Measurements from ENCODE around the gene ANGPTL2. TPM values are rescaled to one million over a fixed set of nuclear protein-coding genes. Genes with fewer than 3 reads are reported as not detected.

Gene ANGPTL2
- total and polyA plus RNA-seq, 9 of the 15 experiments (the other 6 are each of a cell fraction or from before 2014, with no cell fraction given) = not detected

- BruUV-seq (replicated peaks) = no TSS peak
- intact Hi-C loops (cut with micrococcal nuclease) = no loop called here
- Histone ChIP-seq H3K4me3 (no peak overlapping the region), H3K4me2 (ENCODE audit: insufficient read depth, low read length) (no peak overlapping the region), H3K9me3 (replicated peaks; ENCODE audit: control insufficient read depth, insufficient read depth, low read depth, low read length) (no peaks in the 10 kb centered on the region), H3K36me3 (ENCODE audit: control insufficient read depth, insufficient read depth, low read length) (no peaks in the 10 kb centered on the region), H3K4me1 (replicated peaks in 1 of 2; ENCODE audit: control insufficient read depth in 2 of 2, insufficient read depth in 2 of 2, low read length in 2 of 2) (no peaks in the 10 kb centered on the region; a peak in 1 of 5 replicates), H3K9ac (ENCODE audit: insufficient read depth in 1 of 2, low read depth in 2 of 2, low read length in 2 of 2) (no peak overlapping the region), H3K27me3 (ENCODE audit: control insufficient read depth in 2 of 2, insufficient read depth in 2 of 2, low read length in 2 of 2) (peaks cover 10 to 47% of the 10 kb centered on the region in 2 experiments), H3K27ac (ENCODE audit: extremely low read depth, low read depth, low read length) (no peak overlapping the region), H3K79me2 (ENCODE audit: control insufficient read depth, insufficient read depth, low read length) (no peaks in the 10 kb centered on the region), H2AFZ (ENCODE audit: low read depth, low read length) (no peak overlapping the region), H3K9me1 (ENCODE audit: control insufficient read depth, insufficient read depth, low read length) (no peaks in the 10 kb centered on the region), H4K20me1 (replicated peaks; ENCODE audit: control insufficient read depth, insufficient read depth, low read length) (0 out of 2 replicates have a peak, but pooled peaks cover 2% of the 10 kb centered on the region)
- CTCF ChIA-PET (ENCODE audit: low intra/inter-chr PET ratio) = no interaction called here
- in situ Hi-C loops (cut with MboI) = no loop called here
- FAIRE-seq (no peak), ATAC-seq (no peak), DNase-seq (ENCODE audit: extremely low read depth in 1 of 4, low spot score in 3 of 4) (no peak)
- 5% methylated on average over 7 of the region's 7 CpGs for WGBS (ENCODE audit: insufficient coverage, low coverage, missing lambda C conversion rate)
- TF ChIP-seq SMARCC2 (IDR thresholded peaks at IDR 0.05; ENCODE audit: low read depth) (no peak), TCF15 (CRISPR knock-in tag; IDR thresholded peaks at IDR 0.05) (no peak), GABPB2 (CRISPR knock-in tag; conservative IDR thresholded peaks at IDR 0.05) (no peak), TRIM28 (IDR thresholded peaks at IDR 0.05) (no peak), TFAP4 (CRISPR knock-in tag; IDR thresholded peaks at IDR 0.05; ENCODE audit: borderline replicate concordance) (no peak), SMARCA5 (IDR thresholded peaks at IDR 0.05) (no peak), ERF (CRISPR knock-in tag; IDR thresholded peaks at IDR 0.05) (no peak), ID3 (CRISPR knock-in tag; IDR thresholded peaks at IDR 0.05) (no peak), ID3 (tag; IDR thresholded peaks at IDR 0.05) (no peak), ZBED1 (IDR thresholded peaks at IDR 0.05) (no peak), SREBF2 (CRISPR knock-in tag; IDR thresholded peaks at IDR 0.05) (no peak), KAT8 (IDR thresholded peaks at IDR 0.05; ENCODE audit: low read depth) (no peak), ZNF146 (CRISPR knock-in tag; IDR thresholded peaks at IDR 0.05; ENCODE audit: unreplicated experiment) (no peak)
- POLR2A ChIA-PET = interaction anchor here (0.6 to 0.9 kb wide), 2 partner anchors 45 to 93 kb away, joined by 3 to 4 read pairs; no protein-coding TSS in a partner anchor
Measured at GRCh38 chr9:127050591-127051001, 71.8 kb downstream of the ANGPTL2 start.

Measured in K562 (cell line).